Femur (tissue), 1 donor: ENCODE results near the gene BAHCC1.

Source experiments
- DNase-seq: peaks from one replicate; pipeline ENCODE4 v3.0.0-alpha.2; 2017

BAHCC1 gene

DNA sequence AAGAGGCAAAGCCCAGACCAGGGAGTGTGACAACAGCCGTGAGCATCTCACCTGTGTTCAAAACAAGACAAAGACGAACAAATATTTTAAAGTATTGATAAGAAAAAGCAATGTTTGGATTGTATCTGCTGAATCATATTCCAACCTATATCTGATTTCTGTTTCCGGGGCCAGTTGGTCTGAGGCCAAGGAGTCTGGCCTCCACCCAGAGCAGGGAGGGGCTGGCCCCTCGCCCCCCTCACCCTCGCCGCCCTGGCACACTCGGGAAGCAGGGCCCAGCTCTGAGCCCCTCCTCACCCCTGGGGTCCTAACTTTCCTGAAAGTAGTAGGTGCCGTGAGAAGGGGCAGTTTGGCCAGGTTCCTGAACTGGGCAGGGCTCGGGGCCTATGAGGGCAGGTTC is 69.3 kb downstream of the BAHCC1 start:
- no peak for DNase-seq

DNA sequence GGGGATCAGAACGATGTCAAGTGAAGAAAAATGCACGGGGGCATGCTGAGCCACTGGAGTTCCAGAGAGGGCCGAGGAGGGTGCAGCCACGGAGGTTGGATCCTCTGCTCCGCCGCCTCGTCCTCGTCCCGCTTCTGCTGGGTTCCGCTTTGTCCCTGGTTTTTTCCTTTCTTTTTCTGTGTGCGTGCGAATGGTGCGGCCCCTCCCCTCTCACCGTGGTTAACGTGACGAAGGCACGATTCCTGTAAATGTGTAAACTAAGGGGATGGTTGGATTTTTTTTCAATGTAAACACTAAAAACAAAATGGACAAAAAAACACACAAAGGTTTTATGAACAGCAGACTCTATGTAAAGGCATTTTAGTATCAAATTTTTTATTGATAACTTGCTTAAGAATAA is 70.7 kb downstream of the BAHCC1 start:
- no peak for DNase-seq

DNA sequence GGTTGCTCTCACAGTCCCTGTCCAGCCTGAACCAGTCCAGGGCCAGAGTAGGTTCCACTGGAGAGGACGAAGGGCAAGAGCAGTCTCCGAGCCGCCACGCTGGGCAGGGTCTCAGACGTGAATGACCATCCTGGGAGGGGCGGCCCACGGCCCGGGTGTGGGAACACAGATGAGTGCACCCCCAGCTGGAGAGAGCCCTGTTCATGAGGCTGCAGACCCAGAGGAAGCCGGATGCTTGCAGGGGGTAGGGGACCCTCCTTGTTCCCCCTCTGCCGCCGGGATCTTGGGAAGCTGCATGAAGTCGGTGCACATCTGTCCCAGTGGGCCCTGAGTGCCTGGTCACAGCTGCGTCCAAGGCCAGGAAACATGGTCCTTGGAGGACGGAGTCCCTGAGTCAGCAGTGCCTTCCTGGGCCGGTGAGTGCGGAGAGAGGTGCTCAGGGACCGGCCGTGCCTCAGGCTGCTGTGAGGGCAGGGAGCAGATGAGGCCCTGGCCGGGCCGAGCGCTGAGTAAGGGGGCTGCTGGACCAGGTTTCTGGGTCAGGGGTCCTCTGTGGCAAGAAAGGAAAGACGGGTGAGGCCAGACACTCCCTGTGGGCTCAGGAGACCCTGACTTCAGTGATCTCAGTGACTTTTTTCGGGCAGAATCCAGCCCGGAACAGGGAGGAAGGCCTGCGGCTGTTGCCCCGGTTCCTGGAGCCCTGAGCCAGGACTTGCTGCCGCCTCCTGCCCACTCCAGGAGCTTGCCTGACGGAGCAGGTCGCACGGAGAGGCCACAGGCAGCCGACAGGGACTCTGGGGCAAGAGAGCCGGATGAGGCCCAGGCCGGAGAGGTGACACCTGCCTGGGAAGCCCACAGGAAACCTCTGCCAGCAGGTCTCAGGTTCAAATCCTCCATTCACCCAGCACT is 71.6 kb downstream of the BAHCC1 start:
- DNase-seq, result no peak

DNA sequence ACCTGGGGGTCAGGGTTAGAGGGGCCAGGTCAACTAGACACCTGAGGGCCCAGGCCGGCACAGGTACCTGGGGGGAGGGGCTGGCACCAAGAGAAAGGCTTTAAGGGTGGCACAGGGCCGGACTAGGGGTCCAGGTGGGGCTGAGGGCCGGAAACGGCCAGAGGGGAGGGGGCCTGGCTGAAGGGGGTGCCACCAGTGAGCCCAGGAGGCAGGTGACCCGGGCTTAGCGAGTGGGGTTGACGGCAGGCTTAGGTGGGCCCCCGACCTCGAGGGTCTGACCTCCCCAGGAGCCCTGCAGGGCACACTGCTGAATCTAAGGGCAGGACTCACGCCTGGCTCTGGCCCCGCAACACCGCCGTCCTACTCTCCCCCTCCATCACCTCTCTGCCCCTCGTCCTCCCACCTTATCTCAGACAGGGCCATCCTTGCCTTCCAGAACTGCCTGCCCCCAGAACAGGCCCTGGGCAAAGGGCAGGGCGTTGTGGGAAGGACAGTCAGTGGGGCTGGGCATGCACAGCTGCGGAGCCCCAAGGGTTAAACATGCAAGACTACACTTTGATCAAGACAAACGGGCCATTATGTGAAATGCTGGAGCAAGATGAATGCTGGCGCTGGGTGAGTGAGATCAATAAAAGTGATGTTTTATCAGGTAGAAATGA is 73.0 kb downstream of the BAHCC1 start:
- no peak for DNase-seq

DNA sequence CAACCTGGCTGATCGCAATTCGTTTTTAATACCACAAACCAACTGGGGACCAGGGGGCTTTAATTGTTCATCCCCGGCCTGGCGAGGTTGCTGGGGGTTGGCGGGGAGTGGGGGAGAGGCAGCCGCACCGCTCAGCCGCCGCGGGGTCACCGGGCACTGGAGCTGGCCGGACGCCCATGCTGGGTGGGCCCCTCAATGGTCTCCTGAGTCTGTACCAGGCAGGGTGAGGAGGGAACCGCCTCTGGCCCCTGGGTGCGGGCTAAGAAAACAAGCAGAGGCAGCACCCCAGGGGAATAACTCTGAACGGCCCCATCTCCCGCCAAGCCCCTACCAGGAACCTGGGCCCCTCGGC is 73.5 kb downstream of the BAHCC1 start:
- DNase-seq, result no peak

DNA sequence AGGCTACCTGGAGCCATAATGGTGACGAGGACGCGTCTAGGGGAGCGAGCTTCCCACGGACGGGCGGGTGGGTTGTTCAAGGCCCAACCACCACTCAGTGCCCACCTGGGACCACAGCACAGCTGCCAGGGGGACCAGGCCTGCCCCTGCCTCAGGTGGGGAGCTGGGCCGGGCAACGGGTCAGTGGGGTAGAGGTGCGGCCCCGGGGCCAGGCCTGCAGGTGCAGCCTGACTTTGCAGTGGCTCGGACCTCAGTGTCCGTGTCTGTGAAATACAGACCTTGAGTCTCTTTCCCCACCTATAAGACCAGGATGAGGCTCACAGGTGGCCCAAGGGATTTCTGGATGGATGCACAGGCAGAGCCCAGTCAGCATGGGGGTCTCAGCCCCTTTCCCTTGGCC is 74.0 kb downstream of the BAHCC1 start:
- no peak for DNase-seq

DNA sequence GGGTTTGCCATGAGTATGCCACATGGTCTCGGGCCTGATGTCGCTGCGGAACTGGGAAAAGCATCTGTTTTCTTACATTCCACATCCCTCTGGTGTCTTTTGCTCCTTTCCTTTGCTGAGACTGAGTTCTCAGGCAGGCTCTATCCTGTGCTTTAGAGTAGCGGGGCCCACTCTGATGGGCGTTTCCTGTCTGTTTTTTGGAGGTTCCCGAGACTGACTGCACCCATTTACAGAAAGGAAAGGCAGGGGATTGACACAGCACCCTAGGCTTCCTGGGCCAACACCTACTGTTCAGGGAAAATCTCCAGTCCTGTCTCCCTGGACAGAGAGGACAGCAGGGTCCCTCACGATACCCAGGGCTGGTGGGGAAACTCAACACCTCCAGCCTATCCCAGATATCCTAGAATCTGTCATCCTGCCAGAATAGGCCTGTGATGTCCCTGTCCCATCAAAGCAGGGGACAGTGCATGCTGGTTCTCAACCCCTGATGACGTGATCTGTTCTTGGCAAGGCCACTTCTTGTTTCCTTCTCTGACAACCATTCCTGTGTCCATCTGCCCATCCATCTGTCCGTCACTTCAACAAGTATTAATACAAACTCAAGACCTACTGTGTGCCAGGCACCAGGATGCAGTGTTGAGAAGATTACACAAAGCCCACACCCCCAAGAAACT is 75.2 kb downstream of the BAHCC1 start:
- DNase-seq, result no peak

DNA sequence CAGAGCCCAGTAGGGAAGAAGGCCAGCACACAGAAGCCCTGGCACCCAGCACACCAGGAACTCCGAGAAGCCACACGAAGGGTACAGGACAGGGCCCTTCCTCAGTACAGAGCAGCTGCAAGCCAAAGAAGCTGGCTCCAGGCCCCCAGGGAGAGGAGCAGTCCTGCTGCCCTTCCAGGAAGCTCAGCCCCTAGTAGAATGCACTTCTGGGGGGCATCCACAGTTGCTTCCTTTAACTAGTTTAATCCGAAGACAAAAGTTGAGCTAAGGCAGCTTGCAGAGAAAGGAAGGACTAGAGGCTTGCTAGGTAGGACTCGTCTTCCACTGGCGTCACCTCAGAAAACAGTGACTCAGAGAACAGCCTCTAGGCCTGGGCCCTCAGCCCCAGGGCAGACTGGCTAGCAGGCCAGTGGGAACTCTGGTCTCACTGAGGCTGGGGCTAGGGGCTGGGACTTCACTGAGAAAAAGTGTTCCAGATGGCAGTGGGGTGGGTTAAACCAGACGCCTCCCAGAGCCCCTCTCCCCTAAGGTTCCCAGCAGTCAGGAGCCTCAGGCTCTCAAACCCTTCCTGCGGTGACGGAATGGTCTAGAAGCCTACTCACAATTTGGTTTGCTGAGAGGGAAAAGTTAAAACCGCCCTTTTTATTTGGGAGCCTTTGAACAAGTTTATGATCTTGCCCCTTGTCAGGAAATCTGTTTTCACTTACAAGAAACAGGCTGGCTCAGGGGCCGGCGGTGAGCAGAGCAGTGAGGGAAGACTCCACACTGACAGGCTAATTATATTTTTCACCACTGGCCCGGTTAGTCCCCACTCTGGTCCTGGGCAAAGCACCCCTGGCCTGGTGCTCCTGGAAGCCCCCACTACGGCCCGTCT is 75.9 kb downstream of the BAHCC1 start:
- DNase-seq, result no peak

DNA sequence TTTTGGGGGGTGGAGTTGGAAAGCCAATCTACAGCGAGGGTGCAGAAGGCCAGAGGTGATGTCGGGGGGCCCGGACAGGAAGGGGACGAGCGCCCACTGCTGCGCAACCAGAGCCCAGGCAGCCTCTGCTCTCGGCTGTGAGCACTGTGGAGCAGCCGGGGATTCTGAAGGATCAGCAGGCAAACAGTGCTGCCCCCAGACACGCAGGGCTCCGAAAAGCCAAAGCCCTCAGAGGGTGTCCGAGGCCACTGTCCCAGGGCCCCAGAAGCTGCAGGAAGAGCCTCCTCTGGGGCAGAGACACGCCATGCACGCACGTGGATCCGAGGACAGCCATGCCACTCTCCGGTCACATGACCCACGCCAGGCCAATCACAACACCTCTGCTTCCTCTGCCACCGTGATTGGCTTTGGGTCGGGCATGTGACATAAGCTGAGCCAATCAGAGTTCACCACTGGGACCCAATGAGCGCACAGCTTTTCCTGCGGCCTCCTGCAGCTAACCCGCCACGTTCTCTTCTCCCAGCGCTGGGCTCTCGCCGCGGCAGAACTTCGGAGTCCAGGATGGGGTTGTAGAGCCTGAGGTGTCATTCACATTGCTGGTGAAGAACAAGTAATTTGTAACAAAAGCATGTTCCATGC is 76.7 kb downstream of the BAHCC1 start:
- DNase-seq, result peak; percentile 95

DNA sequence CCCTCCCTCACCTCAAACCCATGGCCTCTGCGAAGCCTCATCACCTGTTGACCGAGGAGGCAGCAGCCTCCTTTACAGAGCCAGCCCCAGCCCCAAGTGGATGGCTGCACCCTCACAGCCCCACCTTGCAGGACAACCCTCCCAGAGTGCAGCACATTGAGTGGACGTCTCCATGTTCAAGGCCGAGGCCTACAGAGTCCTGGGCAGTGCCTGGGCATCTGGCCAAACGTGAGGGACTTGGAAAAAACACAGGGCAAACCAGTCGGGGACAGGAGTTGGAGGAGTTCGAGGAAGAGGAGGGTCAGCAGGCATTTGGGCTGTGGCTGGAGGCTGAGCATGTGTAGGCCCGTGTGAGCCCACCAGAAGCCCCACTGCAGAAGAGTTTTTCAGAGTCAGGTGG is 77.8 kb downstream of the BAHCC1 start:
- DNase-seq, result no peak

DNA sequence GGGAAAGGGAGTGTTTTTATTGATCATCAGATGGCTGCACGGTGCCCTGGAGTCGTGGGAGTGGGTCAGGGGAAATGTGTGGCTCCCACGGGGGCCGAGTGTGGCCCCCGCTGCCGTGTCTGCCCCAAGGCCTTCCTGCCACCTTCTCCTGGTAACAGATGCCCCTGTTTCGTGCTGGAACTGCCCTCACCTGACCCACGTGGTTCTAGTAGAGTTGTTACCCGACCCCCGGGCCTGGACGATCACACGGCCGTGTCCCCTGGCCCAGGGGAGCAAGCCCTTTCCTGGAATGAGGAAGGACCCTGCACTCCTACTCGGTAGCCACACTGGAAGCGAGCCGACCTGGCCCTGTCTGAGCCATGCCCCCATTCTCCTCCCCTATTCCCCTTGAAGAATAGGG is 79.7 kb downstream of the BAHCC1 start:
- DNase-seq, result no peak

DNA sequence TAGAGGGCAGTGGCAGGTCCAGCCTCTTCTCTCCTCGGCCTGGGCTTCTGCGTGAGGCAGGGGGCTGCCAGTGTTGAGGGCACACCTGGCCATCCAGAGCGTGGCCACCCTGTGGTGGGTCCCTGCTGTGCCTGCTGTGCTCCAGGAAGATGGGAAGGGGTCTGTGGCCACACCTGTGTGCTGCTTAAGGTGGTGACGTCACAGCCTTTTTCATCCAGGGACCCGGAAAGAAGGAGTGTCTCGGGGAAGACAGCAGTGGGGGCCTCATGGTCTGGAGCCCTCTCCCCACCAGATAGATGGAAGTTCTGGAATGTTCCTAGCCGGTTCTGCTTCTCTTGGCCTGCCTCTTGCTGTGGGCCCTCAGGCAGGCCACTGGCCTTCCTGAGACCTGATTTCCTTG is 80.8 kb downstream of the BAHCC1 start:
- DNase-seq, result no peak

DNA sequence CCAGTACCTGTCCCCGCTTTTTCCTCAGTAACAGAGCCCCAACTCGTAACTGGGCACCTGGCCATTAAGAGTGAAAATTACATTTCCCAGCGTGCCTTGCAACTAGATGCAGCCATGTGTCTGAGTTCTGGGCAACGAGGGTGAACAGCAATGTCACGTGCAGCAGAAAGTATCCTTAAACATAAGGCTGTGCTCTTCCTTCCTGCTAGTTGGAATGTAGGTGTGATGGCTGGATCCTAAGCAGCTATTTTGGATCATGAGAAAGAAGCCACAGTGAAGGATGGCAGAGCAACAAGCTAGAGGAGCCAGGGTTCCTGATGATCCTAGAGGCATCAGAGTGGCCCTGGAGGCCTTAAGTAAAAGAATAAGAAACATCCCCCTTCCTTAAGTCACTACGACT is 81.4 kb downstream of the BAHCC1 start:
- no peak for DNase-seq

DNA sequence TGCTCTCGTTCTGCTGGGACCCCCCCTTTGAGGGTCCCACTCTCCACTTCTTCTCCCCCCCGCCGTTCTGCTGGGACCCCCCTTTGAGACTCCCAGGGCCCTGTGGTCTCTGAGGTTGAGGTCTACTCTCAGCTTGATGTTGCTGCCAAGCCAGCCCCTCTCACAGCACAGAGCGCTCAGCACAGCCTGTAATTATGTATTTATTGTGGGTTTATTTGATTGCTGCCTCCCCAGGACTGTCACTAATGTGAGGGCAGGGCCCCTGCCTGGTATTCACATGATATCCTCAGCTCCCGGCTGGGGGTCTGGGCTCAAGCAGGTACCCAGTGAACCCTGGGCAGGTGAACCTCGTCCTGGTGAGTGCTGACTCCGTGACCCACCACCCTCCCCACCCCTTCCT is 81.9 kb downstream of the BAHCC1 start:
- DNase-seq, result no peak

DNA sequence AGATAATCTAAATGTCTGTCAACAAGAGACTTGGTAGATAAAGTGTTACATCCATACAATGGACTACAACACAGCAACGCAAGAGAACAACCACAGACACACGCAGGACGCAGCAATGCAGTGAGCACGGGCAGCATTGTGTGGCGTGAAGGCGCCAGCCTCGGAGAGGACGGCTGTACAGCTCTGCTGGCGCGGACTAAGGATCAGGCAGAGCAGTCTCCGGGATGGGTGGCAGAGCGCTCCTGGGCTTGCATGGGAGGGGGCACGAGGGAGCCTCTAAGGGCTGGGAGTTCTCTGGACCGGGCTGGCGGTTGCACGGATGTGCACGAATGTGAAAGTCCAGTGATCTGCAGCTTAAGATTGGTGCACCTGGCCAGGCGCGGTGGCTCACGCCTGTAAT is 82.9 kb downstream of the BAHCC1 start:
- no peak for DNase-seq

DNA sequence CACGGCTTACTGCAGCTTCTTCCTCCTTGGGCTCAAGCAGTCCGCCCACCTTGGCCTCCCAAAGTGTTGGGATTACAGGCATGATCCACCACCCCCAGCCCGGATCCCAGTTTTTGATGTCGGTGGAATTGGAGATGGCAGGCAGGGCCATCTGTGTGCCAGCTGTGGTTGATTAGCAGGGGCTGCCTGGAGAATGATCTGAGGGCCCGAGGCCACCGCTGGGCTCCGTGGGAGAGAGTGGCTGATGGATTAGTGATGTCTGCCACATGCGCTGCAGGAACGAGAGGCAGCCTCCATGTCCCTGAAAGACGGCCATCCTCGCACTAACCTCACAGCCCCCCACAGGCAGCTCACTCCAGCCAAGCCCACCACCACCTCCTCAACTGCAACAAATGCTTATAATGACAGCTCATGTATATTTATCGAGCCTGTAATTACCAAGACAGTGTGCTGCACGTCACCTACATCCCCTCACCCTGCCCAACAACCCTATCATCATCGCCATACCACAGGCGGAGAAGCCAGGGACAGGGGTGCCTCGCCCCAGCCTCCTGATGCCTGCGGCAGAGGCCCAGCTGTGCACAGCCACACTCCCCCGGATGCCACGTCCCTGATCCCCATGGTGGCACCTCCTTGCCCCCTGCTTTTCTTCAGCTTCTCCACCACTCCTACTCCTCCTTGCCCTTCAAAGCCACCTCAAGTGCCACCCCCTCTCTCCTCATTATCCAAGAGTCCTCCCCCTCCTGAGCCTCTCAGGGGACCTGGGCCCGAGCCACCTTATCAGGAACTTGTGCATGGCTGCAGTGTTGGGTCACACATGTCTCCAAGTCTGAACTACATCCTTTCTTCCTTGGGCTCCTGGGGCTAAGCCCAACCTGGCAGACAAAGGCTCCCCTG is 84.2 kb downstream of the BAHCC1 start:
- no peak for DNase-seq

DNA sequence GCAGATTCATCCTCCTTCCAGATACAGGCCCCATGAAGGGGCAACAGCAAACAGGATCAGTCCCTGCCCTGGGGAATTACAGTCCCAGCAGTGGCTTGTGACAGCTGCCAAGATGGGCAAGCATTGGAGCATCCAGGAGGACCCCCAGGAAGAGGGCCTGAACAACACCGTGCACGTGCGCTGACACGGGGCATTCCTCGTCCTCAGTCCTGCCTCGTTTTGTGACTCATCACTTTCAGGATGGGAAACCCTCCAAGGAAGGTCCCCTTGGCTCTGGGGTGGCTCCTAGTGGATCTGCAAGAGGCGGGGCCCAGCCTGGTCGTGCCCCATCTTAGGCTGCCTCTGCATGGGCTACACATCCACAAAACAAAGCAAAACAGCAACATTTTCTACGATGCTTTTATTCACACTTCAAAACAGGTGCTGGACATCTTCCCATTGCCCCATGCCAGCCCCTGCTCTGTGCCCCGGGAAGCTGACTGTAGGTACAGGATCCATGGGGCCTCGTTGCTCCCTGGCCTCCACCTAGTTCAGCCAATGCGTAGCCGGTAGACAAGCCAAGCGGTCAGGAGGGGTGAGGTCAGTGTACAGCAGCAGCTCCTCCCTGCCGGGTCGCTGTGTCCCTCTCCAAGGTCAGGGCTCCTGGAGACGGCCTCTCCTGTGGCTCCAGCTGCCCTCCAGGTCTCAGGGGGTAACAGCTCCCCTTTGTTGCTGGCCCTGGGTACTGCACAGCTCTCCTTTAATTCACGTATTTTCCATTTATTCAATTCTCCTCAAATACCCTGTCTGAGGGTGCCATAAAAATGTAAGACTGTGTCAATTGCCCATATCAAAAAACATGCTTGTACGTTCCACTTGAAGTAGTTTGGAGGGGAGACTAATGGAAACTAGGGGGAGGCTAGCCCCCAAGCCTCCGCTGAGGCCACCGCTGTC is 85.1 kb downstream of the BAHCC1 start:
- DNase-seq, result peak; percentile 36

DNA sequence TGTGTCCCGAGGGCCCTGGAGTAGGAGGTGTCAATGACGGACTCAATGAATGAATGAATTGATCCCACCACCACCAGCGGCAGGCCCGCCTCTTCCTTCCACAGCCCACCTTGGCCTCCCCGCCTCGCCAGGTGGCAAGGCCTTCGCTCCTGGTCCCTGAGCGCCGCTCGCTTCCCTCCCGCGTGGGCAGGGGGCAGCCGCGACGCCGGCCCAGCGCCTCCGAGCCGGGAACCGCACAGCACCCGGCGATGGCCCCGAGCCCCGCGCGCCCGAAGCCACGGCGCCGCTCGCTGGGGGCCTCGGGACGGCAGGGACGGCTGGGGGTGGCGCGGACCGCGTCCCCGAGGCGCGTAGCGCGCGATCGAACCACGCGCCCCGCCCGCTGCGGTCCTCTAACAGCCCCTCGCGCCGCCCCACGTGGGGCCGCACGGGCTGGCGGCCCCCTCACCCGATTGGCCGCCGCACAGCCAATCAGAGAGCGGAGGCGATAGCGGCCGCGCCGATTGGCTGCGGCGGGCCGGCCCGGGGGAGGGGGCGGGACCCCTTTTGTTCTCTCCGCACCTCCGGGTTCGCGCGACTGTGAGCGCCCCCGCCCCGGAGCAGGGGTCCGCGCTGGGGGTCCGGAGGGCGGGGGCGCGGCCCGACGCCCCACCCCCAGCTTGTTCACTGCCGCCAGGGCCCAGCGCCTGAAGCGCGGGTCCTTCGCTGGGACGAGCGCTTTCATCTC is 86.0 kb downstream of the BAHCC1 start:
- DNase-seq, result peak; percentile 87

DNA sequence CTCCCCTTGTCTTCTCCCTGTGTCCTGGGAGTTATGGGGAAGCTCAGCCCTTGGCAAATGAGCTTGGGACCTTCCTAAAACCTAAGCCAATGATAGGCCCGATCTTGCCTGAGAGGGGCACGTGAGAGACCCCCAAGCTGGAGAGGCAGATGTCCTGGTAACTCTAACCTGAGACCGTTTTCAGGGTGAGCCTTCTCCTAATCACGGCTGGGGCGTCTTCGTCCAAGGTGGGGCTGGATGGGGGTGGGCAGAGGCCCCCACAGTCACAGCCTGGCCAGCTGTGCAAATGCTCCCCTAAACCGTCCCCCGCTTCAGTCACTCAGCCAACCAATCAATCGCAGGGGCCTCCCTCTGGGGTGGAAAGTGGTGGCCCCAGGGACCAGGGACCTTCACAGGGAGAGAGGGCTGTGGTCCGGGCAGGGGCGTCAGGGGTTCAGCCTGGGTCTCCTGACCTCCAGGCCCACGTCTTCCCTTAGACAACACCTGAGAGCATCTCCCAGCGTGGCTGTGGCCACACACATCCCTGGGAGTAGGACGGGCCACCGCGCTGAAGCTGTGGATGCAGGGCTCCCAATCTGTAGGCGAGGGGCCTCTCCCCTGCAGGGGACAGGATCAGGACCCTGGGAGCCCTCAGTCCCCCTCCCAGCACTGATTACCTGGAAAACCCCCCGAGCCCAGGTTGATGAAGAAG is 86.7 kb downstream of the BAHCC1 start:
- peak; percentile 28 for DNase-seq
